GM19099 (cell line): ENCODE results near the gene SP8.

Experiments used
- POLR2A ChIP-seq: IDR thresholded peaks from 3 replicates; pipeline ENCODE4 v1.6.1; 2011; ENCODE audit warnings: low read depth; ENCODE audit not compliant: insufficient read length; ENCODE audit errors: extremely low read depth

The SP8 gene

DNA sequence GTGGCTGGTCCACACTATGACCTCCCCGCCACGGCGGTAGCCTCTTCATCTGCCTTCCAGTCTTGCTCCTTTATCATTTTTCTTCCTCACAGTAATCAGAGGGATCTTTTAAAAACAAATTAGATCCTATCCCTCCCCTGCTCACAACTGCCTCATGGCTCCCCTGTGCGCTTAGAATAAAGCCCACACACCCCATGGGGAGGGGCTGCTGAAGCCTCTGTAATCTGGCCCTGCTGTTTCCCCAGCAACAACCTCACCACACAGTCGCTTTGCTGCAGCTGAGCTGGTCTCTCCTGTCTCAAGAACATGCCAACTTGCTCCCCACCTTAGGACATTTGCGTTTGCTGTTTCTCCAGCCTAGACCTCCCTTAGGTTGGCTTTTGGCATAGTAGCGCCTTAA, 41.0 kb downstream of the SP8 start:
- no peak for TF ChIP-seq POLR2A

DNA sequence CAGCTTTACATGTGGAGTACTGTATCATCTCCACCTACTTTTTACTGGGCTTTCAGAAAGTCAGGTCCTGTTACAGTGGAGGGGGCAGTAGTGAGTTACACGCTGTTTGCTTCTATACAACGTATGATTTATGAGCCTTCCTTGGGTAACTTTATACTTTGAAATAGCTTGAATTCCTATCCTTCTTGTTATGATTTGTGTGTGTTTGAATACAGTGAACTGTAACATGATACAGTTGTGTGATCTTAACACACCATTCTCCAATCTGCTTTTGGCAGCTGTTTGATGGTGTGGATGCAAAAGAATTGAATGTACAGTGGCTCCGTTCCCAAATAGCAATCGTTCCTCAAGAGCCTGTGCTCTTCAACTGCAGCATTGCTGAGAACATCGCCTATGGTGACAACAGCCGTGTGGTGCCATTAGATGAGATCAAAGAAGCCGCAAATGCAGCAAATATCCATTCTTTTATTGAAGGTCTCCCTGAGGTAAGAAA, 41.7 kb downstream of the SP8 start:
- TF ChIP-seq POLR2A = no peak

DNA sequence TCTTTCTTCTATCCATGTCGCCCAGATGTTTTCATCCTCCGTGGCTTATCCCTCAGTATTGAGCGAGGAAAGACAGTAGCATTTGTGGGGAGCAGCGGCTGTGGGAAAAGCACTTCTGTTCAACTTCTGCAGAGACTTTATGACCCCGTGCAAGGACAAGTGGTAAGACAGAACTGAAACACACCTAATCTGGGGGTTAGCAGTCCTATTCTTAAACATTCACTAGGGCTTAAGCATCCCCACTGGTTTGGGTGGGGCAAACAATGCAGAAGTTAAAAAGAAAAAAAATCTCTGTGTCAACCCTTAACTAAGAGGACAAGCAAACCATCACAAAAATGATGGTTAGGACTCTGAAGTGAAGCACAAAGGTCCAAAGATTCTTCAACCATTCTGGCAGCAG, 43.8 kb downstream of the SP8 start:
- TF ChIP-seq POLR2A = no peak

DNA sequence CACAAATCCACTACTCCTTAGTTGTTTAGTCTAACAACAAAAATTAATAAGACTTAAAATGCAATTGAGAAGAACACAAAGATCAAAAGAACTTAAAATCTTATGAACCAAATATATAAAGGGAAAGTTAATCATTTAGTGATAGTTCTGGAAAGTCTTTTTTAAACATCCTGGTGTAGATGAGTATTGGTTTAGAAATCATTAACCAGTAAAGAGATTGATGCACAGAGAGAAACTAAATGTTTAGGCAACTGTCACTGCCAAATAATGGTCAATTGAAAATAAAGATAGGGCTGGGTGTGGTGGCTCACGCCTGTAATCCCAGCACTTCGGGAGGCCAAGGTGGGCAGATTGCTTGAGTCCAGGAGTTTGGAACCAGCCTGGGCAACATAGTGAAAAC, 44.9 kb downstream of the SP8 start:
- TF ChIP-seq POLR2A = no peak

GRCh38 chr7:20738518-20739481, 47.9 kb downstream of the SP8 start:
- no peak for TF ChIP-seq POLR2A

GRCh38 chr7:20737840-20738448, 48.7 kb downstream of the SP8 start:
- no peak for TF ChIP-seq POLR2A

GRCh38 chr7:20735346-20736065, 51.2 kb downstream of the SP8 start:
- no peak for TF ChIP-seq POLR2A
